GM18505 (cell line): Measurements from ENCODE around the gene CATSPER3.
"Not testable (repeated sequence)": the region's sequence is repeated elsewhere in the genome, so short reads cannot be mapped to it uniquely, and the experiment has no call there.

ENCODE experiments used
- ATAC-seq: cut with Tn5 transposase; IDR thresholded peaks from one replicate; pipeline ENCODE4 v1.9.1; 2021; ENCODE audit not compliant: unreplicated experiment
- POLR2A ChIP-seq: IDR thresholded peaks from 4 replicates; pipeline ENCODE4 v1.6.1; 2011; ENCODE audit warnings: borderline replicate concordance; ENCODE audit not compliant: insufficient read depth, insufficient read length; ENCODE audit errors: extremely low read depth

CATSPER3 gene

GRCh38 chr5:134992148-134992547 is 24.4 kb downstream of the CATSPER3 start:
- no peak for TF ChIP-seq POLR2A
- ATAC-seq = no peak

- no peak for ATAC-seq
- no peak for TF ChIP-seq POLR2A
These were observed 25.5 kb downstream of the CATSPER3 start for GRCh38 chr5:134993161-134993560.

GRCh38 chr5:134994560-134995156 is 27.0 kb downstream of the CATSPER3 start:
- TF ChIP-seq POLR2A = no peak

GRCh38 chr5:134995850-134996402 is 28.2 kb downstream of the CATSPER3 start:
- no peak for ATAC-seq
- no peak for TF ChIP-seq POLR2A

More at GRCh38 chr5:134994560-134995156, 27.0 kb downstream of the CATSPER3 start:
- no peak for ATAC-seq

GRCh38 chr5:134997015-134997414 is 29.3 kb downstream of the CATSPER3 start:
- ATAC-seq = no peak
- TF ChIP-seq POLR2A = no peak

GRCh38 chr5:134998068-134998467 is 30.4 kb downstream of the CATSPER3 start:
- not testable (repeated sequence) for ATAC-seq

- no peak for TF ChIP-seq POLR2A
- no peak for ATAC-seq
These were observed 36.7 kb downstream of the CATSPER3 start for GRCh38 chr5:135004376-135004775.

GRCh38 chr5:135005076-135005475 is 37.4 kb downstream of the CATSPER3 start:
- ATAC-seq = no peak
- no peak for TF ChIP-seq POLR2A

- ATAC-seq = no peak
- no peak for TF ChIP-seq POLR2A
These were observed 39.6 kb downstream of the CATSPER3 start for GRCh38 chr5:135007305-135007704.

- no peak for TF ChIP-seq POLR2A
- no peak for ATAC-seq
These were observed 40.1 kb downstream of the CATSPER3 start for GRCh38 chr5:135007749-135008363.

GRCh38 chr5:135008556-135008955 is 40.8 kb downstream of the CATSPER3 start:
- TF ChIP-seq POLR2A = no peak
- no peak for ATAC-seq

- no peak for TF ChIP-seq POLR2A
These were observed 41.5 kb downstream of the CATSPER3 start for GRCh38 chr5:135008981-135009735.

GRCh38 chr5:135009736-135010501 is 42.2 kb downstream of the CATSPER3 start:
- TF ChIP-seq POLR2A = no peak
- no peak for ATAC-seq

More at GRCh38 chr5:135008981-135009735, 41.5 kb downstream of the CATSPER3 start:
- ATAC-seq = no peak

- no peak for ATAC-seq
- TF ChIP-seq POLR2A = no peak
These were observed 43.0 kb downstream of the CATSPER3 start for GRCh38 chr5:135010502-135011354.
